Smooth muscle cell (in vitro differentiated cells): ENCODE results near the gene ENKUR. TPM values are rescaled to one million over a fixed set of nuclear protein-coding genes. Genes with fewer than 3 reads are reported as not detected.

Source experiments
- DNase-seq: peaks from one replicate; lab custom pipeline; 2025; ENCODE audit not compliant: unreplicated experiment; lab: John Stamatoyannopoulos, UW
- H2AFZ ChIP-seq: fragments of 200-600 bp; sonication (generic); 2 replicates; pipeline ENCODE4 v1.6.0; 2016; ENCODE audit warnings: antibody characterized with exemption, low read depth, mild to moderate bottlenecking
- H3F3A ChIP-seq: fragments of 200-600 bp; sonication (generic); 2 replicates; pipeline ENCODE4 v1.6.0; 2017; ENCODE audit warnings: antibody characterized with exemption, low read depth
- H3K27ac ChIP-seq: fragments of 200-600 bp; sonication (generic); 2 replicates; pipeline ENCODE4 v1.5.1; 2016; ENCODE audit warnings: low read depth, mild to moderate bottlenecking
- H3K27me3 ChIP-seq: fragments of 200-600 bp; sonication (generic); 2 replicates; pipeline ENCODE4 v1.6.1; 2016; ENCODE audit warnings: low read depth, mild to moderate bottlenecking
- H3K36me3 ChIP-seq: fragments of 200-600 bp; sonication (generic); 2 replicates; pipeline ENCODE4 v1.5.1; 2016; ENCODE audit warnings: low read depth
- H3K4me1 ChIP-seq: fragments of 200-600 bp; sonication (generic); 2 replicates; pipeline ENCODE4 v1.5.1; 2016; ENCODE audit warnings: low read depth
- H3K4me2 ChIP-seq: fragments of 200-600 bp; sonication (generic); 2 replicates; pipeline ENCODE4 v1.6.0; 2016; ENCODE audit warnings: mild to moderate bottlenecking
- H3K4me3 ChIP-seq: fragments of 200-600 bp; sonication (generic); 2 replicates; pipeline ENCODE4 v1.5.1; 2016; ENCODE audit warnings: mild to moderate bottlenecking
- H3K79me2 ChIP-seq: fragments of 200-600 bp; sonication (generic); 2 replicates; pipeline ENCODE4 v1.6.0; 2016; ENCODE audit warnings: low read depth, mild to moderate bottlenecking
- H3K9ac ChIP-seq: fragments of 200-600 bp; sonication (generic); 2 replicates; pipeline ENCODE4 v1.6.0; 2016; ENCODE audit warnings: low read depth
- H3K9me3 ChIP-seq: fragments of 200-600 bp; sonication (generic); replicated peaks from 2 replicates; pipeline ENCODE4 v1.5.1; 2016; ENCODE audit warnings: low read depth
- H4K20me1 ChIP-seq: fragments of 200-600 bp; sonication (generic); 2 replicates; pipeline ENCODE4 v1.6.0; 2016; ENCODE audit warnings: low read depth
- WGBS: methylation state at CpG from one replicate; pipeline ENCODE4 v1.1.7; 2016; ENCODE audit warnings: low lambda C conversion rate; 5-methylcytosine and 5-hydroxymethylcytosine counted together
- polyA plus RNA-seq: library from polyadenylated mRNA; unstranded; fragments of >200 nt; fragmentation: Nextera tagmentation; extraction: Ambion mirVana; gene quantifications from 2 replicates; pipeline ENCODE4 v1.2.1, GENCODE V29; 2016
- total RNA-seq: library from RNA; depleted of rRNA; stranded (reverse); fragments of >200 nt; gene quantifications from 2 replicates; pipeline ENCODE4 v1.2.3, GENCODE V29; 2014
- TF ChIP-seq, protein P1 (sequence below): fragments of 200-600 bp; sonication (generic); IDR thresholded peaks from 2 replicates; pipeline ENCODE4 v1.5.1; 2017; ENCODE audit warnings: borderline replicate concordance, mild to moderate bottlenecking, antibody characterized with exemption; ENCODE audit not compliant: insufficient read depth, poor library complexity, severe bottlenecking

ENKUR gene
- total and polyA plus RNA-seq, 2 experiments from 2014 or later = 0.58 TPM; not detected in 1

DNA sequence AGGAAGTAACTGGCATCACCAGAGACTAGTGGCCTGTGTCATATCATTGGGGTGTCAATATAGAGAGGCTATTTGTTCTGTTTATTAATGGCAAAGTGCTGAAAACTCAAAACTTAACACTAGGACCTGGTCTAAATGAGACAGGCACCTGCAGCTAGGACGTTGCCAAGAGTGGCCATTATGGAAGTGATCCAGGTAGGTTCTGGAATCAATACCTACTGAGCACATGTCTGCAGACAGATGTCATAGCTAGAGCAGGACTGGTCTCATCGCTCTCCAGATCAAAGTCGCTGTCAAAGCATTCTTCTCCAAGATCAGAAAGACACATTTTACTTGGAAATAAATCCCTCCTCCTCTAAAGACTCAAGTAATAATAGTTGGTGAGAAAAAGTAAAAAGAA is 40.8 kb upstream of the ENKUR start:
- Histone ChIP-seq H3K79me2 (no peaks in the 10 kb centered on the region), H3K36me3 (no peaks in the 10 kb centered on the region), H2AFZ (no peak overlapping the region), H3K9ac (no peak overlapping the region), H3K27ac (no peak overlapping the region), H4K20me1 (no peaks in the 10 kb centered on the region), H3K27me3 (no peaks in the 10 kb centered on the region), H3K9me3 (no peaks in the 10 kb centered on the region), H3K4me2 (no peak overlapping the region), H3K4me1 (no peaks in the 10 kb centered on the region), H3K4me3 (no peak overlapping the region), H3F3A (no peaks in the 10 kb centered on the region)
- 85% methylated on average over 3 of the region's 3 CpGs for WGBS
- TF ChIP-seq, protein P1, sequence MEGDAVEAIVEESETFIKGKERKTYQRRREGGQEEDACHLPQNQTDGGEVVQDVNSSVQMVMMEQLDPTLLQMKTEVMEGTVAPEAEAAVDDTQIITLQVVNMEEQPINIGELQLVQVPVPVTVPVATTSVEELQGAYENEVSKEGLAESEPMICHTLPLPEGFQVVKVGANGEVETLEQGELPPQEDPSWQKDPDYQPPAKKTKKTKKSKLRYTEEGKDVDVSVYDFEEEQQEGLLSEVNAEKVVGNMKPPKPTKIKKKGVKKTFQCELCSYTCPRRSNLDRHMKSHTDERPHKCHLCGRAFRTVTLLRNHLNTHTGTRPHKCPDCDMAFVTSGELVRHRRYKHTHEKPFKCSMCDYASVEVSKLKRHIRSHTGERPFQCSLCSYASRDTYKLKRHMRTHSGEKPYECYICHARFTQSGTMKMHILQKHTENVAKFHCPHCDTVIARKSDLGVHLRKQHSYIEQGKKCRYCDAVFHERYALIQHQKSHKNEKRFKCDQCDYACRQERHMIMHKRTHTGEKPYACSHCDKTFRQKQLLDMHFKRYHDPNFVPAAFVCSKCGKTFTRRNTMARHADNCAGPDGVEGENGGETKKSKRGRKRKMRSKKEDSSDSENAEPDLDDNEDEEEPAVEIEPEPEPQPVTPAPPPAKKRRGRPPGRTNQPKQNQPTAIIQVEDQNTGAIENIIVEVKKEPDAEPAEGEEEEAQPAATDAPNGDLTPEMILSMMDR = no peak
- DNase-seq = no peak

- no peaks in the 10 kb centered on the region for H3K4me1 ChIP-seq
- 91% methylated on average over 1 of the region's 1 CpG for whole genome bisulfite sequencing
- no peak for DNase-seq
- H4K20me1 ChIP-seq = no peaks in the 10 kb centered on the region
- H2AFZ ChIP-seq = no peak overlapping the region
- no peaks in the 10 kb centered on the region for H3F3A ChIP-seq
- H3K79me2 ChIP-seq = no peaks in the 10 kb centered on the region
- H3K27ac ChIP-seq = no peak overlapping the region
- H3K4me3 ChIP-seq = no peak overlapping the region
- no peak overlapping the region for H3K9ac ChIP-seq
- H3K4me2 ChIP-seq = no peak overlapping the region
- no peaks in the 10 kb centered on the region for H3K36me3 ChIP-seq
- no peaks in the 10 kb centered on the region for H3K27me3 ChIP-seq
- TF ChIP-seq, protein P1 = no peak
- peaks cover 5% of the 10 kb centered on the region for H3K9me3 ChIP-seq
These were observed 36.1 kb upstream of the ENKUR start for GRCh38 chr10:25052012-25052411.

DNA sequence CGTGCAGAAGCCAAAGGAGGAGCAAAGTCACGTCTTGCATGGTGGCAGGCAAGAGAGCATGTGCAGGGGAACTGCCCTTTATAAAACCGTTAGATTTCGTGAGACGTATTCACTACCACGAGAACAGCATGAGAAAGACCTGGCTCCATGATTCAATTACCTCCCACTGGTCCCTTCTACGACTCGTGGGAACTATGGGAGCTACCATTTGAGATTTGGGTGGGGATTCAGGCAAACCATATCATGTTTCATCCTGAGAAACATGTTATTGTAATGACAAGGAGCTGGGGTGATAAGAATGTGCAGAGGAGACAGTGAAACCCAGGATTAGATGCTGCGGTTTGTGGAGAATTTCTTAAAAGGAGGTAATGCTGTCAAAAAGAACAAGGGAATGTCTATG is 34.4 kb upstream of the ENKUR start:
- TF ChIP-seq, protein P1 = no peak
- H3K4me3 ChIP-seq = no peak overlapping the region
- WGBS = 91% methylated on average over 9 of the region's 9 CpGs
- no peak for DNase-seq
- no peaks in the 10 kb centered on the region for H3K36me3 ChIP-seq
- H3K27ac ChIP-seq = no peak overlapping the region
- no peaks in the 10 kb centered on the region for H4K20me1 ChIP-seq
- peaks cover 5% of the 10 kb centered on the region for H3K9me3 ChIP-seq
- no peak overlapping the region for H3K4me2 ChIP-seq
- H3K27me3 ChIP-seq = no peaks in the 10 kb centered on the region
- H3K9ac ChIP-seq = no peak overlapping the region
- H3K79me2 ChIP-seq = no peaks in the 10 kb centered on the region
- H2AFZ ChIP-seq = no peak overlapping the region
- H3K4me1 ChIP-seq = no peaks in the 10 kb centered on the region
- H3F3A ChIP-seq = no peaks in the 10 kb centered on the region

- H3K9me3 ChIP-seq = peaks cover 5% of the 10 kb centered on the region
- WGBS = 100% methylated on average over 2 of the region's 2 CpGs
- H3K4me3 ChIP-seq = no peak overlapping the region
- H3F3A ChIP-seq = no peaks in the 10 kb centered on the region
- TF ChIP-seq, protein P1 = no peak
- no peak overlapping the region for H3K4me2 ChIP-seq
- no peaks in the 10 kb centered on the region for H3K36me3 ChIP-seq
- no peak for DNase-seq
- no peak overlapping the region for H2AFZ ChIP-seq
- no peaks in the 10 kb centered on the region for H3K27me3 ChIP-seq
- no peak overlapping the region for H3K9ac ChIP-seq
- no peaks in the 10 kb centered on the region for H3K4me1 ChIP-seq
- H4K20me1 ChIP-seq = no peaks in the 10 kb centered on the region
- H3K79me2 ChIP-seq = no peaks in the 10 kb centered on the region
- no peak overlapping the region for H3K27ac ChIP-seq
These were observed 34.0 kb upstream of the ENKUR start for GRCh38 chr10:25049966-25050365.
